ENCODE results near the gene ACO2.

The ACO2 gene

DNA sequence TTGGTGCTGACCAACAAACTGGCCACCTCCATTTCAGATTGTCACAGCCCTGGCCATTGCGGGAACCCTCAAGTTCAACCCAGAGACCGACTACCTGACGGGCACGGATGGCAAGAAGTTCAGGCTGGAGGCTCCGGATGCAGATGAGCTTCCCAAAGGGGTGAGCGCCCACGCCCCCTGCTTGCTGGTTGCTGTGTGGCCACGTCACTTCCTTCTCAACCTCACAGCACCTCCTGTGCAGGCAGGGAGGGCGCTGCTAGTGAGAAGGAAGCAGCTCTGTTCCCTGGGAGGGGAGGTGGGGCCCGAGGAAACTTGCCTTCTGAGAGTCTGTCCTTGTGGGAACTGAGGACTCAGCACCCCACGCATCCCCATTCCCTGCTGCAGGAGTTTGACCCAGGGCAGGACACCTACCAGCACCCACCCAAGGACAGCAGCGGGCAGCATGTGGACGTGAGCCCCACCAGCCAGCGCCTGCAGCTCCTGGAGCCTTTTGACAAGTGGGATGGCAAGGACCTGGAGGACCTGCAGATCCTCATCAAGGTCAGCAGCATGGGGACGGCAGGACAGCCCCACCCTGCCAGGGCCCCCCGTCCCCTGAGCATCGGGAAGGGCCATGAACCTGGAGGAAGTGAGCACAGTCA, 56.0 kb downstream of the ACO2 start:
- no peak for DNase-seq

- no peak for DNase-seq
Observed at GRCh38 chr22:41525450-41526225, 56.7 kb downstream of the ACO2 start.

DNA sequence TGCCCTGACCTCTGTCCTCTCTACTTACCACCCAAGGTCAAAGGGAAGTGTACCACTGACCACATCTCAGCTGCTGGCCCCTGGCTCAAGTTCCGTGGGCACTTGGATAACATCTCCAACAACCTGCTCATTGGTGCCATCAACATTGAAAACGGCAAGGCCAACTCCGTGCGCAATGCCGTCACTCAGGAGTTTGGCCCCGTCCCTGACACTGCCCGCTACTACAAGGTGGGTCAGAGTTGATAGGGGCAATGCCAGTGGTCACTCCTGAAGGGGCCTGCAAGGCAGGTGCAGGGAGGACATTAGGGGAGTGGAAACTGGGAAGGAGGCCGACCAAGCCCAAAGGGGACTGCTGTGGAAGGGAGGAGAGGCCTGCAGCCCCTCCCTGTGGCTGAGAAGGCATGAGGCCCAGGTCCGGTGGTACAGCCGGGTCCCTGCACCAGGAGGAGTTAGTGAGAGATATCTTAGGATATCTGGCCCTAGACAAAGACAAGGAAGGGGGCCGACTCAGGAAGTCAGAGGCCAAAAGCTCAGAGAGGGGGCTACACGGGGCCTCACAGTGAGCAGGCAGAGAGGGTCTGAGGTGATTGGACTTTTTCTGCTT, 57.4 kb downstream of the ACO2 start:
- DNase-seq: no peak

- peak; percentile 52 for DNase-seq
Observed at GRCh38 chr22:41526830-41527799, 58.2 kb downstream of the ACO2 start.

DNA sequence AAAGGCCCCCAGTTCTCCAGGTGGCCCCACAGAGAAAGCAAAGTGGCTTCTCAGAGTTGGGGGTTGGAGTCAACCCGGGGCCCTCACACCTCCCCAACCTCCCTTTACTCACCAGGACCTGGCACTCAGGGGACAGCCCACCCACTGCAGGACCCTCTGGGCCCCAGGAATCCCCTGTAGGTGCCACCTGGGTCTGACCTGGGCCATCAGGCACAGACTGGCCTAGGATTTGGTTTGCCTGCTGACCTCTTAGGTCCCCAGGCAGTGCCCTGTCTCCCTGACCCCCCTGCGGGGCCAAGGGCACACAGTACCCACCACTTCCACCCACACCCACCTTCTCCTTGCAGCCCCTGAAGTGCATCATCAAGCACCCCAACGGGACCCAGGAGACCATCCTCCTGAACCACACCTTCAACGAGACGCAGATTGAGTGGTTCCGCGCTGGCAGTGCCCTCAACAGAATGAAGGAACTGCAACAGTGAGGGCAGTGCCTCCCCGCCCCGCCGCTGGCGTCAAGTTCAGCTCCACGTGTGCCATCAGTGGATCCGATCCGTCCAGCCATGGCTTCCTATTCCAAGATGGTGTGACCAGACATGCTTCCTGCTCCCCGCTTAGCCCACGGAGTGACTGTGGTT, 59.3 kb downstream of the ACO2 start:
- DNase-seq: no peak

DNA sequence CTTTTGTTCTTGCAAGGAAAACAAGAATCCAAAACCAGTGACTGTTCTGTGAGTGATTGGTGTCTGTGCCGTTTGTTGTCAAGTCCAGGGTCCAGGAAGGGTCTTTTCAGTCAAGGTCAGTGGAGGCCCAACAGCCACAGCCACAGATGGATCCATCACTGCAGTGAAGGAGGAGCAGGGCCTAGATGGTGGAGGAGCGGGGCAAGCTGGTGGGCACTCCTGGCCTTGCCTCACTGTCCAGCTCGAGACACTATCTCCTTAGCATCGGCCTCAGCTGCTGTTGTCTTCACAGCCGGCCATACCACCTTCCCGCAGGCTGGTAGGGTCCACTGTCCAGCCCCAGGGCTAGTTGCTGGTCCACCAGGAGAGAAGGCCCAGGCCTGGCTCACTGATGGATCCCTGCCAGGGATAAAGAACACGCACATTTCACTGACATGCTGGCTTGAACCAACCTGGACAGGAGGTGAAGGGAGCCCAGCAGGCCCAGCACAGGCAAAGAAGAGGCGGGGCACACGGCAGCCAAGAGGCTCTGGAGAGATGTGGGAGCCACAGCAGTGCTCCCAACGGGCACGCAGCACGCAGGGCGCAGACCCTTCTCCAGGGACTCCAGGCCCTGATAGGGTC, 60.1 kb downstream of the ACO2 start:
- no peak for DNase-seq

GRCh38 chr22:41530890-41531714, 62.2 kb downstream of the ACO2 start:
- DNase-seq: no peak

DNA sequence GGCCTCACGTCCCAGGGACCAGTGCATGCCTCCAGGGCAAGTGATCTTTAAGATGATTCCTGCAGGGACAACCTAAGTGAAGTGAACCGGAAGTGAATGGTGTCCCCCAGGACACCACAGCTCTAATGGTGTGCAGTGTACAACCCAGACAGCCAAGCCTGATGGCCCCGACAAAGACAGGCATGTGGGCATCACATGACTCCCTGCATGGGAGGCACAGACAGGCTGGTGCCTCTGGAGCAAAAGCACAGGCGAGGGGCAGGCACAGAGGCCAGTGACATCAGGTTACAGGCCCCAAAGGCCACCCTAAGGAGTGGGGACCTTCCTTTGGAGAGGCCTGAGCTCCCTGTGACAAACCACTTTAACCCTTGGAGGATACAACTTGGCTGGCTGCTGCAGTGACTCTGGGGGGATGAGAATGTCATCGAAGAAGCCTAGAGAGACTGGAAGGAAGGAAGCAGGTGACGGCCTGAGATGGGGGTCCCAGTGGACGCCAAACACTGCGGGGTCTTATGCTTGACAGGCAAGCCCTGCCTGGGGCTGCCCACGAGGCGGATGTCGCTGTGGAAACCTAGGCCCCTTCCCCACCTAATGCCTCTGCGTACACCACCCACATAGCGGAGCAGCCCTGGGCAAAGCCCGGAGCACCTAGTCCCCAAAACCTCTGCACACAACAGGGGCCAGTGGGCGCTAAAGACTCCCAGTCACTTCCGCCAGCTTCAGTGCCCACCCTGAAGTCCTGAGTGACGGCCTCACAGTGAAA, 63.0 kb downstream of the ACO2 start:
- no peak for DNase-seq

- peak; percentile 63 for DNase-seq
Observed at GRCh38 chr22:41532908-41533825, 64.2 kb downstream of the ACO2 start.

DNA sequence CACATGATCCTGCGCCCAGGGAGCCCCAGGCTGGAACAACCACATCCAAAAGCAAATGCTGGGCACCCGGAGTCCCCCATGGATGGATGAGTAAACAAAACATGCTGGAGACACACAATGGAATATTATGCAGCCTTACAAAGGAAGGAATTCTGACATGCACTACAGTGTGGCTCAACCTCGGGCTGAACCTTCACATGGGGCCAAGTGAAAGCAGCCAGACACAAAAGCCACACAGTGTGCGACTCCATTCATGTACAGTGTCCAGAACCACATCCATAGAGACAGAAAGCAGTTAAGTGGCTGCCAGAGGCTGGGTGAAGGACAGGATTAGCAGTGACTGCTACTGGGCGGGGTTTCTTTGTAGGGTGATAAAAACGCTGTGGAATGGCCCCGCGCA, 65.3 kb downstream of the ACO2 start:
- DNase-seq: no peak

DNA sequence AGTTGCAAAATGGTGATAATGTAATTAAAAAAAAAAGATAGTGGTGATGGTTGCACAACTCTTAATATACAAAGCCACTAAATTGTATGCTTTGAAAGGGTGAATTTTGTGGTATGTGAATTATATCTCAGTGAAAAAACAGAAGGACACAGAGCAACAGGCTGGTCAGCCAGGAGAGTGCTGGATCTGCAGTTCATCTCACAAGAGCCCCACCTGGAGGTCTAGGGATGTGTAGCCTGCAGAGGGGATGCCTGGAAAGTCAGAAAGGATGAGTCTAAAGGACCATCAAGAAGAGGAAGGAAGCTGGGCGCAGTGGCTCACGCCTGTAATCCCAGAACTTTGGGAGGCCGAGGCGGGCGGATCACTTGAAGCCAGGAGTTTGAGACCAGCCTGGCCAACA, 66.3 kb downstream of the ACO2 start:
- no peak for DNase-seq

DNA sequence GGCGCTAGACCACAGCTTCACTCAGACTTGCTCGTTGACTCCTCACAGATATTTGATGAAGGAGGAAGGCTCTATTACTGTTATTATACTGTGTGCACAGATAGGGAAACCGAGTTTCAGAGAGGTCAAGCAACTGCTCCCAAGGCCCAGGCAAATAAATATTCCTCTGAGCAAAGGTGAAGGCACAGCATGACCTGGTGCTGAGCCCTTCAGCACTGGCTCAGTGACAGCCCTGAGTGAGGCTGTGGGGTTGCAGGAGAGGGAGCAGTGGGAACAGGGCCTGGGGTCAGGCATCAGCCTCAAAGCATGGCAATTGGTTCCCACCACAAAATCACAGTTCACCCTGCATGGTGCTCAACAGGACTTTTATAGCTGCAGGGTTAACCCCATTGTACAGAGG, 68.3 kb downstream of the ACO2 start:
- no peak for DNase-seq

DNA sequence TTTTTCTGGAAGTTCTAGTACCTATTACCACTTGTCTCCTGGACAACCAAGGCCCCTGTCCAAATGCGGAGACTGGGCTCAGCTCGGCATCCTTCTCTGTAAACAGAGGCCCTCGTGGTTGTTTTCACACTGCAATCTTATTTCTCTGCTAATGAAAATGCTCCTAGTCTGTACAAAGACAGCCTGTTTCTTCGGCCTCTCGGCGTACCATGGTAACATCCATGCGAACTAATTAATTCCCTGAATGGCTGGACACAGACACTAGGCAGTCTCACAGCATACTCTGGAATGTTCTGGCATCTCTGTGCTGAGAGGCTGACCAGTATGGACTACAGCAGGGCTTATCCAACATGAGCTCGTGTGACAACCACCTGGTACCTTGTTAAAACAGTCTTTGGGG, 69.7 kb downstream of the ACO2 start:
- peak; percentile 90 for DNase-seq

GRCh38 chr22:41539146-41540005, 70.5 kb downstream of the ACO2 start:
- no peak for DNase-seq

DNA sequence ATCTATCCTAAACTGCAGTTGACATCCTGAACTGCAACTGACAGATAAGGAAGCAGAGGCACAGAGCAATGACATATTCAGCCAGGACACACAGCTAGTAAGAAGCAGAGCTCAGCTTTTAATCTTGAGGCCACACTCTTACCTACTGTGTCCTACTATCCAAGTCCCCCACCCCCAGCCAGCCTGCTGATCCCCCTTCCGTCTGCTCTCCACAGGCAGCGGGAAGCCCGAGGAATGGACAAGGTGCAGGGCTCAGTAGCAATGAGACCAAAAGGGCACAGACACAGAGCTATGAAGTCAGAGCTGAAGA, 71.0 kb downstream of the ACO2 start:
- DNase-seq: no peak

GRCh38 chr22:41540365-41540764, 71.4 kb downstream of the ACO2 start:
- no peak for DNase-seq

- no peak for DNase-seq
Observed at GRCh38 chr22:41541484-41541883, 72.6 kb downstream of the ACO2 start.

DNA sequence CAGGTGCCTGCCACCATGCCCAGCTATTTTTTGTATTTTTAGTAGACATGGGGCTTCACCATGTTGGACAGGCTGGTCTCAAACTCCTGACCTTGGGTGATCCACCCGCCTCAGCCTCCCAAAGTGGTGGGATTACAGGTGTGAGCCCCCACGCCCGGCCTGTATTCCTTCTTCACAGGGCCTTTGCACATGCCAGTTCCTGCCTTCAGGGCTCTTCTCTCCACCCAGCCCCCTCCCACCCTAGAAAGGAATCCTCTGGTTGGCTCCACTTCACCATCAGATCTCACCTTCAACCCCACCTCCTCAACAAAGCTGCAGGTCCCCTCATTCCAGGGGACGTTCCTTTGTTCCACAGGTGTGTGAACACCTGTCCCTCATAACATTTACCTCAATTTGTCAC, 73.3 kb downstream of the ACO2 start:
- no peak for DNase-seq
